CD14-positive monocyte (primary cell): Measurements from ENCODE around the gene ITGA5. TPM values are rescaled to one million over a fixed set of nuclear protein-coding genes. Genes with fewer than 3 reads are reported as not detected.

Experiments used
- DNase-seq, 3 donors: peaks; one replicate each; pipeline ENCODE4 v3.0.0-alpha.2; 2011 to 2022
- H2AFZ ChIP-seq: 2 replicates; pipeline ENCODE4 v1.6.0; 2012; ENCODE audit warnings: mild to moderate bottlenecking, low read depth, low read length, inconsistent platforms; ENCODE audit not compliant: insufficient read depth, poor library complexity, severe bottlenecking
- H3K27ac ChIP-seq, 2 donors: 1 replicate in 1 of 2; 2 replicates in 1 of 2; pipeline ENCODE4 v1.5.1; 2012 to 2013; ENCODE audit warnings: low read length in 2 of 2, control low read depth in 1 of 2, inconsistent platforms in 1 of 2, low read depth in 1 of 2, mild to moderate bottlenecking in 1 of 2
- H3K27me3 ChIP-seq, 2 donors: one replicate each; pipeline versions ENCODE4 v1.6.0 to v1.6.1; 2011 to 2013; ENCODE audit warnings: low read length in 2 of 2; ENCODE audit not compliant: control insufficient read depth in 2 of 2, insufficient read depth in 2 of 2
- H3K36me3 ChIP-seq, 2 donors: replicated peaks in 1 of 2; 1 replicate in 1 of 2; 2 replicates in 1 of 2; pipeline versions ENCODE4 v1.5.1 to v1.6.1; 2012 to 2013; ENCODE audit warnings: low read length in 2 of 2, control low read depth in 1 of 2, inconsistent platforms in 1 of 2, mild to moderate bottlenecking in 1 of 2; ENCODE audit not compliant: insufficient read depth in 2 of 2, control insufficient read depth in 1 of 2
- H3K4me1 ChIP-seq, 2 donors: 1 replicate in 1 of 2; 2 replicates in 1 of 2; pipeline versions ENCODE4 v1.5.1 to v1.6.1; 2012 to 2013; ENCODE audit warnings: low read length in 2 of 2, control low read depth in 1 of 2, inconsistent platforms in 1 of 2, mild to moderate bottlenecking in 1 of 2, moderate library complexity in 1 of 2; ENCODE audit not compliant: insufficient read depth in 2 of 2, control insufficient read depth in 1 of 2
- H3K4me2 ChIP-seq: replicated peaks from 2 replicates; pipeline ENCODE3; 2012; ENCODE audit warnings: low read length, moderate library complexity, mild to moderate bottlenecking; ENCODE audit not compliant: poor library complexity, severe bottlenecking; ENCODE audit errors: extremely low read depth
- H3K4me3 ChIP-seq, 3 experiments: fragments of 200-600 bp in 1 of 3; sonication (generic) in 1 of 3; replicated peaks in 1 of 3; 1 replicate in 2 of 3; 2 replicates in 1 of 3; pipeline ENCODE4 v1.5.1; 2011 to 2013; ENCODE audit warnings: low read length in 3 of 3, mild to moderate bottlenecking in 3 of 3, control low read depth in 2 of 3, low read depth in 2 of 3, inconsistent platforms in 1 of 3, moderate library complexity in 1 of 3
- H3K79me2 ChIP-seq: 2 replicates; pipeline ENCODE4 v1.6.0; 2012; ENCODE audit warnings: mild to moderate bottlenecking, control low read depth, inconsistent platforms, low read length, moderate library complexity; ENCODE audit not compliant: insufficient read depth
- H3K9ac ChIP-seq: 2 replicates; pipeline ENCODE4 v1.6.0; 2017; ENCODE audit warnings: low read length, mild to moderate bottlenecking; ENCODE audit not compliant: insufficient read depth, poor library complexity, severe bottlenecking
- H3K9me3 ChIP-seq, 2 donors: replicated peaks in 1 of 2; 1 replicate in 1 of 2; 2 replicates in 1 of 2; pipeline versions ENCODE4 v1.5.1 to v1.6.1; 2012 to 2013; ENCODE audit warnings: low read length in 2 of 2, control low read depth in 1 of 2; ENCODE audit not compliant: control insufficient read depth in 1 of 2, insufficient read depth in 1 of 2
- H4K20me1 ChIP-seq: 2 replicates; pipeline ENCODE4 v1.6.0; 2012; ENCODE audit warnings: mild to moderate bottlenecking, low read length, control low read depth, moderate library complexity; ENCODE audit not compliant: insufficient read depth
- H3K27ac Mint-ChIP-seq, 7 donors: one replicate each; pipeline ENCODE4 v1.8.0; 2020; ENCODE audit warnings: mild to moderate bottlenecking in 7 of 7, mixed read lengths in 7 of 7, moderate library complexity in 6 of 7, inconsistent platforms in 2 of 7
- H3K27me3 Mint-ChIP-seq, 3 donors: one replicate each; pipeline ENCODE4 v1.8.0; 2021 to 2022; ENCODE audit warnings: low read depth in 3 of 3, mild to moderate bottlenecking in 3 of 3, mixed read lengths in 3 of 3, moderate library complexity in 3 of 3, inconsistent platforms in 1 of 3
- H3K36me3 Mint-ChIP-seq, 2 donors: one replicate each; pipeline ENCODE4 v1.8.0; 2020; ENCODE audit warnings: mixed read lengths in 2 of 2, inconsistent platforms in 1 of 2, mild to moderate bottlenecking in 1 of 2
- H3K4me1 Mint-ChIP-seq: one replicate; pipeline ENCODE4 v1.8.0; 2020; ENCODE audit warnings: mild to moderate bottlenecking, mixed read lengths
- H3K4me3 Mint-ChIP-seq, 2 donors: one replicate each; pipeline ENCODE4 v1.8.0; 2020; ENCODE audit warnings: mild to moderate bottlenecking in 2 of 2, mixed read lengths in 2 of 2, moderate library complexity in 1 of 2
- H3K9me3 Mint-ChIP-seq, 7 donors: one replicate each; pipeline ENCODE4 v1.8.0; 2020 to 2022; ENCODE audit warnings: mixed read lengths in 7 of 7, mild to moderate bottlenecking in 6 of 7, moderate library complexity in 6 of 7, inconsistent platforms in 2 of 7
- WGBS: methylation state at CpG from one replicate; pipeline ENCODE4 v1.1.5; 2013; ENCODE audit warnings: missing lambda C conversion rate; ENCODE audit not compliant: insufficient coverage; 5-methylcytosine and 5-hydroxymethylcytosine counted together
- intact Hi-C, 2 donors: fragments of 100-400 bp; cut with micrococcal nuclease; formaldehyde crosslinking; loops; one replicate each; pipeline versions ENCODE4 v1.15.0 to v1.15.1; 2023
- polyA plus RNA-seq, 3 donors: library from polyadenylated mRNA; depleted of rRNA in 1 of 3; unstranded in 2 of 3; stranded (reverse) in 1 of 3; fragments of 300-500 nt in 2 of 3; fragments of >200 nt in 1 of 3; fragmentation: Illumina TruSeq in 2 of 3; gene quantifications; 1 replicate in 2 of 3; 2 replicates in 1 of 3; pipeline ENCODE4 v1.2.3, GENCODE V29; 2012 to 2021
- TF ChIP-seq, protein P1 (sequence below): fragments of 200-600 bp; IDR thresholded peaks from one replicate; pipeline ENCODE4 v1.8.0; 2022; ENCODE audit warnings: antibody characterized with exemption, mild to moderate bottlenecking

Gene ITGA5
- polyA plus RNA-seq, 3 donors, result 85.5 to 142 (median 99.4) TPM

DNA sequence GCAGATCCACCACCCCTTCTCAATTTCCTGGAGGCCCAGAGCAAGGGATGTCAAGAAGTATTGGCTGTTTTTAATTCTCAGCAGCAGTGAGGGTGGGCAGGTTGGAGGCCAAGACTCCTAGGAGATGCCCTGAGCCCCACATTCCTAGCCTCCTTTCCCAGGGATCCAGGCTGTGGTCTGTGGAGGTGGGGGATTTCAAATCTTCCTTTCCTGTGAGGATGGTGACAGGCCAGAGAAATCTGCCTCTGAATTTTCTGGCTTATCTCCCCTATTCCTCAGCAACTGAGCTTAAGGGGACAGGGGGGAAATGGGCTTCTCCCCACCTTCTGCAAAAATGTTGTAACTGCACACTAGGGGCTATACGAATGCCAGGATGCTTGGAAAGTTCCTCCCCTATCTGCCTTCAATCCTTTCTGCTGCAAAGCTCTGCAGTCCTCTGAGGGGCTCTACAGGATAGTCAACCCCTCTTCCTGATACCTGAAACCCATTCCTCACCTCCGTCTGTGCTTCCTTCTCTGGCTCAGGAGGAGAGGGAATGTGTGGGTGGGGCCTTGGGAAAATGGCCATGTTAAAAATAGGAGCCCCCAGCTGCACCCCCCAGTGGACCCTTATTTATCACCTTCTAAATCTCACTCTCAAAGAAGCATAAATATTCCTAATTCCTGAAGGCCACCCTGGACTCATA lies 61.4 kb downstream of the ITGA5 start:
- Mint-ChIP-seq H3K4me3 (no peak overlapping the region), H3K36me3 (peaks cover 19% of the 10 kb centered on the region in 2 donors), H3K9me3 (no peaks in the 10 kb centered on the region), H3K27me3 (peaks cover 0 to 2% (median 1%) of the 10 kb centered on the region in 3 donors), H3K27ac (peak overlapping the region in 1 of 7 donors; percentile 2), H3K4me1 (peaks cover 21% of the 10 kb centered on the region)
- Histone ChIP-seq H3K4me1 (peaks cover 35 to 44% of the 10 kb centered on the region in 2 donors), H3K9me3 (no peaks in the 10 kb centered on the region), H3K4me2 (no peak overlapping the region), H3K27me3 (no peaks in the 10 kb centered on the region), H3K4me3 (peak overlapping the region in 1 of 3 experiments; percentile 86), H3K9ac (no peak overlapping the region), H3K27ac (peak overlapping the region in 1 of 2 donors; percentile 99), H3K36me3 (peaks cover 0 to 13% of the 10 kb centered on the region in 2 donors), H2AFZ (no peak overlapping the region), H4K20me1 (no peaks in the 10 kb centered on the region), H3K79me2 (peaks cover 11% of the 10 kb centered on the region)
- TF ChIP-seq, protein P1, sequence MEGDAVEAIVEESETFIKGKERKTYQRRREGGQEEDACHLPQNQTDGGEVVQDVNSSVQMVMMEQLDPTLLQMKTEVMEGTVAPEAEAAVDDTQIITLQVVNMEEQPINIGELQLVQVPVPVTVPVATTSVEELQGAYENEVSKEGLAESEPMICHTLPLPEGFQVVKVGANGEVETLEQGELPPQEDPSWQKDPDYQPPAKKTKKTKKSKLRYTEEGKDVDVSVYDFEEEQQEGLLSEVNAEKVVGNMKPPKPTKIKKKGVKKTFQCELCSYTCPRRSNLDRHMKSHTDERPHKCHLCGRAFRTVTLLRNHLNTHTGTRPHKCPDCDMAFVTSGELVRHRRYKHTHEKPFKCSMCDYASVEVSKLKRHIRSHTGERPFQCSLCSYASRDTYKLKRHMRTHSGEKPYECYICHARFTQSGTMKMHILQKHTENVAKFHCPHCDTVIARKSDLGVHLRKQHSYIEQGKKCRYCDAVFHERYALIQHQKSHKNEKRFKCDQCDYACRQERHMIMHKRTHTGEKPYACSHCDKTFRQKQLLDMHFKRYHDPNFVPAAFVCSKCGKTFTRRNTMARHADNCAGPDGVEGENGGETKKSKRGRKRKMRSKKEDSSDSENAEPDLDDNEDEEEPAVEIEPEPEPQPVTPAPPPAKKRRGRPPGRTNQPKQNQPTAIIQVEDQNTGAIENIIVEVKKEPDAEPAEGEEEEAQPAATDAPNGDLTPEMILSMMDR, result no peak
- DNase-seq, result no peak
- intact Hi-C loops, result no loop called here
- WGBS, result 50% methylated on average over 1 of the region's 2 CpGs

DNA sequence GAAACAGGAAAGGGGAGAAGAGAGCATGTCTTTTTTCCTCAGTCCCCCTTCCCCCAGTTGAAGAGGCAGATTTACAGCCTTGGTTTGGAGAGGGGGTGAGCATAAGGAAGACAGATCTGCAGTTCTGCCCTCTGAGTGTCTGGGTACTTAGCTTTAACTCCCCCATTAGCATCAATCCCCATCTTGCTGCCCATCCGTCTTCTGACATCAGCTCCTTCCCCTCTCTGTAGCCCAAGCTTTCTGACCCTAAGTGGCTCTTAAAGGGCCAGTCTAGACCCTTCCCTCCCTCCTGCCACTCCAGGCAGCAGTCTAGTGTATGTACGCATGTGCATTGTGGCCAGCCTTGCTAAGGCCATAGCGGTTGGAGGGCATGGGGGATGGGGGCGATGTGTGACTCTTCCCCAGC lies 62.1 kb downstream of the ITGA5 start:
- Histone ChIP-seq H3K36me3 (peaks cover 0 to 19% of the 10 kb centered on the region in 2 donors), H3K27me3 (no peaks in the 10 kb centered on the region), H3K4me2 (no peak overlapping the region), H3K4me1 (peaks cover 30 to 41% of the 10 kb centered on the region in 2 donors), H3K4me3 (no peak overlapping the region), H3K27ac (no peak overlapping the region), H2AFZ (no peak overlapping the region), H4K20me1 (no peaks in the 10 kb centered on the region), H3K79me2 (peaks cover 4% of the 10 kb centered on the region), H3K9ac (no peak overlapping the region), H3K9me3 (no peaks in the 10 kb centered on the region)
- no peaks in the 10 kb centered on the region for H3K9me3 Mint-ChIP-seq
- H3K27ac Mint-ChIP-seq, result no peak overlapping the region
- H3K27me3 Mint-ChIP-seq, result peaks cover 4 to 6% (median 5%) of the 10 kb centered on the region in 3 donors
- no peak for DNase-seq
- 75% methylated on average over 1 of the region's 4 CpGs for WGBS
- TF ChIP-seq, protein P1, result no peak
- no peak overlapping the region for H3K4me3 Mint-ChIP-seq
- peaks cover 23 to 26% of the 10 kb centered on the region in 2 donors for H3K36me3 Mint-ChIP-seq
- intact Hi-C loops, result no loop called here
- H3K4me1 Mint-ChIP-seq, result peaks cover 23% of the 10 kb centered on the region
